GM12891 (cell line): ENCODE results near the gene CLEC11A.

Source experiments
- PAX5 ChIP-seq: IDR thresholded peaks from 2 replicates; pipeline ENCODE4 v1.6.1; 2011; ENCODE audit warnings: low read length, moderate library complexity, mild to moderate bottlenecking; ENCODE audit not compliant: insufficient read depth, severe bottlenecking
- POLR2A ChIP-seq: IDR thresholded peaks from 2 replicates; pipeline ENCODE4 v1.6.1; 2011; ENCODE audit warnings: low read depth, low read length, control low read depth
- POLR2AphosphoS5 ChIP-seq: IDR thresholded peaks from 2 replicates; pipeline ENCODE4 v1.6.1; 2011; ENCODE audit warnings: low read depth, low read length, control low read depth
- TAF1 ChIP-seq: IDR thresholded peaks from 2 replicates; pipeline ENCODE4 v1.6.1; 2011; ENCODE audit warnings: low read depth, low read length, control low read depth

- no peak for TF ChIP-seq POLR2AphosphoS5
- TF ChIP-seq POLR2A: no peak
- no peak for TF ChIP-seq TAF1
- TF ChIP-seq PAX5: no peak
Observed at GRCh38 chr19:50679177-50680125, 43.7 kb upstream of the CLEC11A start.
